ENCODE measurements around the gene TLCD1. TPM values are rescaled to one million over a fixed set of nuclear protein-coding genes. Genes with fewer than 3 reads are reported as not detected.

Gene TLCD1
- total and polyA plus RNA-seq, 7 experiments from 2014 or later = 0.69 to 3.0 (median 0.79) TPM; not detected in 4

Other genes starting within 250 kb of the TLCD1 start
- not detected for gene FOXN1, start 219.9 kb downstream of the TLCD1 start, total RNA-seq
- gene FOXN1, start 219.9 kb downstream of the TLCD1 start, polyA plus RNA-seq = not detected
- 100 to 1,000 TPM in 1 of 5 experiments, 10 to 100 TPM in 4; 40.6 to 108 (median 90.2) TPM for gene UNC119, start 173.6 kb downstream of the TLCD1 start, total RNA-seq
- 10 to 100 TPM; 37.7 to 48.1 TPM for gene UNC119, start 173.6 kb downstream of the TLCD1 start, polyA plus RNA-seq
- gene PIGS, start 154.7 kb downstream of the TLCD1 start, total RNA-seq = 10 to 100 TPM; 58.5 to 71.2 (median 62.4) TPM
- 10 to 100 TPM; 46.6 to 53.5 TPM for gene PIGS, start 154.7 kb downstream of the TLCD1 start, polyA plus RNA-seq
- gene ALDOC, start 149.3 kb downstream of the TLCD1 start, total RNA-seq = 100 to 1,000 TPM in 1 of 5 experiments, 10 to 100 TPM in 4; 24.5 to 159 (median 40.1) TPM
- gene ALDOC, start 149.3 kb downstream of the TLCD1 start, polyA plus RNA-seq = 100 to 1,000 TPM in 1 of 2 donors, 10 to 100 TPM in 1; 92.9 to 103 TPM
- 10 to 100 TPM; 10.4 to 95.3 (median 18.4) TPM for gene SPAG5, start 127.2 kb downstream of the TLCD1 start, total RNA-seq
- gene SPAG5, start 127.2 kb downstream of the TLCD1 start, polyA plus RNA-seq = 1 to 10 TPM; 1.6 to 3.9 TPM
- gene RSKR, start 112.0 kb downstream of the TLCD1 start, total RNA-seq = 10 to 100 TPM; 17.8 to 34.5 (median 28.1) TPM
- under 1 TPM in 1 of 2 donors, not detected in 1; 0.20 TPM for gene RSKR, start 112.0 kb downstream of the TLCD1 start, polyA plus RNA-seq
- 100 to 1,000 TPM; 143 to 163 (median 153) TPM for gene BLTP2, start 81.1 kb downstream of the TLCD1 start, total RNA-seq
- gene BLTP2, start 81.1 kb downstream of the TLCD1 start, polyA plus RNA-seq = 10 to 100 TPM; 30.8 to 47.1 TPM
- 10 to 100 TPM; 28.6 to 49.5 (median 43.8) TPM for gene SDF2, start 64.3 kb downstream of the TLCD1 start, total RNA-seq
- 10 to 100 TPM; 52.1 to 85.2 TPM for gene SDF2, start 64.3 kb downstream of the TLCD1 start, polyA plus RNA-seq
- gene SUPT6H, start 64.0 kb downstream of the TLCD1 start, total RNA-seq = 100 to 1,000 TPM in 2 of 5 experiments, 10 to 100 TPM in 3; 91.2 to 132 (median 98.5) TPM
- 10 to 100 TPM in 1 of 2 donors, 1 to 10 TPM in 1; 9.8 to 23.8 TPM for gene SUPT6H, start 64.0 kb downstream of the TLCD1 start, polyA plus RNA-seq
- gene PROCA1, start 14.3 kb downstream of the TLCD1 start, total RNA-seq = 10 to 100 TPM in 2 of 5 experiments, 1 to 10 TPM in 3; 5.2 to 14.4 (median 7.3) TPM
- gene PROCA1, start 14.3 kb downstream of the TLCD1 start, polyA plus RNA-seq = 1 to 10 TPM in 1 of 2 donors, under 1 TPM in 1; 0.44 to 1.4 TPM
- gene RAB34, start 8.4 kb downstream of the TLCD1 start, total RNA-seq = 10 to 100 TPM; 11.0 to 50.2 (median 16.4) TPM
- gene RAB34, start 8.4 kb downstream of the TLCD1 start, polyA plus RNA-seq = 10 to 100 TPM; 12.2 to 19.2 TPM
- gene RPL23A, start 6.2 kb downstream of the TLCD1 start, total RNA-seq = 1,000 to 10,000 TPM; 1,887 to 3,452 (median 3,095) TPM
- gene RPL23A, start 6.2 kb downstream of the TLCD1 start, polyA plus RNA-seq = 1,000 to 10,000 TPM; 5,029 to 6,337 TPM
- 10 to 100 TPM in 3 of 5 experiments, 1 to 10 TPM in 2; 7.5 to 12.8 (median 11.3) TPM for gene NEK8, start 2.6 kb upstream of the TLCD1 start, total RNA-seq
- gene NEK8, start 2.6 kb upstream of the TLCD1 start, polyA plus RNA-seq = 1 to 10 TPM; 3.3 to 4.5 TPM
- gene TRAF4, start 17.8 kb upstream of the TLCD1 start, total RNA-seq = 100 to 1,000 TPM in 2 of 5 experiments, 10 to 100 TPM in 3; 22.3 to 228 (median 81.6) TPM
- 1 to 10 TPM; 1.3 to 2.3 TPM for gene TRAF4, start 17.8 kb upstream of the TLCD1 start, polyA plus RNA-seq
- gene FAM222B, start 116.6 kb upstream of the TLCD1 start, total RNA-seq = 10 to 100 TPM; 16.5 to 24.4 (median 22.3) TPM
- 10 to 100 TPM; 11.8 to 23.1 TPM for gene FAM222B, start 116.6 kb upstream of the TLCD1 start, polyA plus RNA-seq
- 10 to 100 TPM; 19.8 to 50.0 (median 24.9) TPM for gene ERAL1, start 128.8 kb upstream of the TLCD1 start, total RNA-seq
- gene ERAL1, start 128.8 kb upstream of the TLCD1 start, polyA plus RNA-seq = 10 to 100 TPM; 41.3 to 56.6 TPM
- gene FLOT2, start 171.5 kb upstream of the TLCD1 start, total RNA-seq = 100 to 1,000 TPM; 134 to 252 (median 191) TPM
- 100 to 1,000 TPM; 228 to 309 TPM for gene FLOT2, start 171.5 kb upstream of the TLCD1 start, polyA plus RNA-seq
- gene DHRS13, start 176.8 kb upstream of the TLCD1 start, total RNA-seq = 10 to 100 TPM; 20.0 to 51.3 (median 30.4) TPM
- gene DHRS13, start 176.8 kb upstream of the TLCD1 start, polyA plus RNA-seq = 10 to 100 TPM; 15.3 to 29.9 TPM
- gene PHF12, start 225.3 kb upstream of the TLCD1 start, total RNA-seq = 100 to 1,000 TPM in 4 of 5 experiments, 10 to 100 TPM in 1; 89.3 to 162 (median 134) TPM
- 10 to 100 TPM in 1 of 2 donors, 1 to 10 TPM in 1; 6.2 to 21.8 TPM for gene PHF12, start 225.3 kb upstream of the TLCD1 start, polyA plus RNA-seq